CD4-positive, alpha-beta memory T cell (primary cell): ENCODE data around the gene NRXN3. TPM values are rescaled to one million over a fixed set of nuclear protein-coding genes. Genes with fewer than 3 reads are reported as not detected.

Experiments
- CTCF ChIA-PET: fragments of 350-600 bp; sonication (Branson Sonifier 250); formaldehyde crosslinking; loops from one replicate; lab custom pipeline; 2021; ENCODE audit warnings: inconsistent platforms; ENCODE audit not compliant: partially characterized antibody; lab: Charles Lee
- POLR2A ChIA-PET: fragments of 350-600 bp; sonication (Branson Sonifier 250); formaldehyde crosslinking; loops from one replicate; lab custom pipeline; 2021; ENCODE audit not compliant: partially characterized antibody; lab: Charles Lee
- DNase-seq, 5 donors: peaks; one replicate each; pipeline versions ENCODE4 v3.0.0 to v3.0.0-alpha.2; 2020 to 2022; ENCODE audit warnings: mixed read lengths in 1 of 5
- H3K27ac ChIP-seq: one replicate; pipeline ENCODE4 v1.7.0; 2013; ENCODE audit warnings: low read depth, low read length
- H3K27me3 ChIP-seq: 2 replicates; pipeline ENCODE4 v1.7.0; 2013; ENCODE audit warnings: mild to moderate bottlenecking, low read length, moderate library complexity; ENCODE audit not compliant: insufficient read depth
- H3K36me3 ChIP-seq: 2 replicates; pipeline ENCODE4 v1.7.0; 2013; ENCODE audit warnings: mild to moderate bottlenecking, low read length, moderate library complexity; ENCODE audit not compliant: insufficient read depth
- H3K4me1 ChIP-seq: 2 replicates; pipeline ENCODE4 v1.7.0; 2013; ENCODE audit warnings: mild to moderate bottlenecking, low read length, moderate library complexity; ENCODE audit not compliant: insufficient read depth
- H3K4me3 ChIP-seq, 2 donors: one replicate each; pipeline ENCODE4 v1.7.0; 2013; ENCODE audit warnings: low read length in 2 of 2, mild to moderate bottlenecking in 1 of 2
- H3K9me3 ChIP-seq, 2 donors: one replicate each; pipeline ENCODE4 v1.7.0; 2013; ENCODE audit warnings: low read length in 2 of 2, control low read depth in 1 of 2; ENCODE audit not compliant: control insufficient read depth in 1 of 2
- H3K27ac Mint-ChIP-seq, 7 donors: one replicate each; pipeline ENCODE4 v1.8.0; 2020 to 2021; ENCODE audit warnings: mixed read lengths in 7 of 7, mild to moderate bottlenecking in 6 of 7, inconsistent platforms in 3 of 7, moderate library complexity in 3 of 7
- H3K27me3 Mint-ChIP-seq, 2 donors: one replicate each; pipeline ENCODE4 v1.8.0; 2020 to 2021; ENCODE audit warnings: mixed read lengths in 2 of 2
- H3K36me3 Mint-ChIP-seq, 2 donors: one replicate each; pipeline ENCODE4 v1.8.0; 2020 to 2021; ENCODE audit warnings: mixed read lengths in 2 of 2, inconsistent platforms in 1 of 2, mild to moderate bottlenecking in 1 of 2
- H3K4me1 Mint-ChIP-seq, 4 donors: one replicate each; pipeline ENCODE4 v1.8.0; 2020 to 2021; ENCODE audit warnings: mixed read lengths in 4 of 4, mild to moderate bottlenecking in 1 of 4
- H3K4me3 Mint-ChIP-seq, 8 donors: one replicate each; pipeline ENCODE4 v1.8.0; 2020 to 2021; ENCODE audit warnings: mixed read lengths in 8 of 8, mild to moderate bottlenecking in 7 of 8, moderate library complexity in 6 of 8, inconsistent platforms in 3 of 8
- H3K9me3 Mint-ChIP-seq, 8 donors: one replicate each; pipeline ENCODE4 v1.8.0; 2020 to 2021; ENCODE audit warnings: mixed read lengths in 8 of 8, mild to moderate bottlenecking in 5 of 8, inconsistent platforms in 3 of 8, moderate library complexity in 1 of 8
- intact Hi-C: fragments of 100-400 bp; cut with micrococcal nuclease; formaldehyde crosslinking; loops from one replicate; pipeline ENCODE4 v1.15.1; 2023
- polyA plus RNA-seq, 2 donors: library from polyadenylated mRNA; unstranded; fragments of 300-500 nt; fragmentation: Illumina TruSeq; gene quantifications; one replicate each; pipeline ENCODE4 v1.2.3, GENCODE V29; 2021
- total RNA-seq, 2 experiments: library from RNA; stranded (reverse); gene quantifications; one replicate each; pipeline ENCODE4 v1.2.3, GENCODE V29; 2021

NRXN3 gene
- total and polyA plus RNA-seq, 4 experiments from 2014 or later: not detected

- Mint-ChIP-seq H3K36me3 (no peaks in the 10 kb centered on the region), H3K27ac (no peak overlapping the region), H3K4me1 (no peaks in the 10 kb centered on the region), H3K4me3 (no peak overlapping the region), H3K27me3 (no peaks in the 10 kb centered on the region), H3K9me3 (peaks cover 0 to 14% (median 6%) of the 10 kb centered on the region in 8 donors)
- intact Hi-C loops: no loop called here
- H3K36me3 ChIP-seq: no peaks in the 10 kb centered on the region
- no peak overlapping the region for H3K27ac ChIP-seq
- no peaks in the 10 kb centered on the region for H3K27me3 ChIP-seq
- no peaks in the 10 kb centered on the region for H3K9me3 ChIP-seq
- no peak overlapping the region for H3K4me3 ChIP-seq
- POLR2A ChIA-PET: no interaction called here
- H3K4me1 ChIP-seq: no peaks in the 10 kb centered on the region
- CTCF ChIA-PET: no interaction called here
- DNase-seq: no peak
Measured at GRCh38 chr14:79201564-79202207, 1031.5 kb downstream of the NRXN3 start.

- Histone ChIP-seq H3K36me3 (no peaks in the 10 kb centered on the region), H3K9me3 (no peaks in the 10 kb centered on the region), H3K4me1 (no peaks in the 10 kb centered on the region), H3K4me3 (no peak overlapping the region), H3K27ac (no peak overlapping the region), H3K27me3 (no peaks in the 10 kb centered on the region)
- Mint-ChIP-seq H3K27ac (no peak overlapping the region), H3K4me3 (no peak overlapping the region), H3K4me1 (no peaks in the 10 kb centered on the region), H3K9me3 (peaks cover 0 to 8% (median 2%) of the 10 kb centered on the region in 8 donors), H3K27me3 (no peaks in the 10 kb centered on the region), H3K36me3 (no peaks in the 10 kb centered on the region)
- ChIA-PET POLR2A (interaction anchor here (0.5 kb wide), 1 partner anchor 8 kb away, joined by 3 read pairs; no protein-coding TSS in a partner anchor), CTCF (no interaction called here)
- no peak for DNase-seq
- intact Hi-C loops: no loop called here
Measured at GRCh38 chr14:79204591-79204990, 1034.4 kb downstream of the NRXN3 start.

- Histone ChIP-seq H3K36me3 (no peaks in the 10 kb centered on the region), H3K27ac (no peak overlapping the region), H3K4me3 (no peak overlapping the region), H3K9me3 (no peaks in the 10 kb centered on the region), H3K4me1 (no peaks in the 10 kb centered on the region), H3K27me3 (no peaks in the 10 kb centered on the region)
- no peak for DNase-seq
- no peaks in the 10 kb centered on the region for H3K36me3 Mint-ChIP-seq
- no peaks in the 10 kb centered on the region for H3K4me1 Mint-ChIP-seq
- no peak overlapping the region for H3K27ac Mint-ChIP-seq
- no peaks in the 10 kb centered on the region for H3K27me3 Mint-ChIP-seq
- H3K9me3 Mint-ChIP-seq: peaks cover 0 to 3% (median 0%) of the 10 kb centered on the region in 8 donors
- H3K4me3 Mint-ChIP-seq: no peak overlapping the region
- ChIA-PET POLR2A (no interaction called here), CTCF (no interaction called here)
- intact Hi-C loops: no loop called here
Measured at GRCh38 chr14:79209418-79209817, 1039.2 kb downstream of the NRXN3 start.

GRCh38 chr14:79225815-79226214 lies 1055.6 kb downstream of the NRXN3 start:
- DNase-seq: no peak
- H3K36me3 ChIP-seq: no peaks in the 10 kb centered on the region
- peaks cover 5 to 24% (median 13%) of the 10 kb centered on the region in 8 donors for H3K9me3 Mint-ChIP-seq
- no peaks in the 10 kb centered on the region for H3K9me3 ChIP-seq
- H3K4me1 ChIP-seq: no peaks in the 10 kb centered on the region
- H3K4me3 Mint-ChIP-seq: no peak overlapping the region
- no peaks in the 10 kb centered on the region for H3K4me1 Mint-ChIP-seq
- POLR2A ChIA-PET: no interaction called here
- no peaks in the 10 kb centered on the region for H3K27me3 ChIP-seq
- H3K36me3 Mint-ChIP-seq: no peaks in the 10 kb centered on the region
- H3K27me3 Mint-ChIP-seq: peaks cover 0 to 2% of the 10 kb centered on the region in 2 donors
- intact Hi-C loops: no loop called here
- CTCF ChIA-PET: no interaction called here
- H3K4me3 ChIP-seq: no peak overlapping the region
- no peak overlapping the region for H3K27ac Mint-ChIP-seq
- H3K27ac ChIP-seq: no peak overlapping the region

- no peaks in the 10 kb centered on the region for H3K36me3 Mint-ChIP-seq
- DNase-seq: no peak
- no peak overlapping the region for H3K27ac Mint-ChIP-seq
- no peak overlapping the region for H3K4me3 ChIP-seq
- ChIA-PET POLR2A (no interaction called here), CTCF (no interaction called here)
- no peaks in the 10 kb centered on the region for H3K9me3 ChIP-seq
- no peaks in the 10 kb centered on the region for H3K27me3 ChIP-seq
- H3K9me3 Mint-ChIP-seq: peaks cover 0 to 18% (median 5%) of the 10 kb centered on the region in 8 donors
- no peak overlapping the region for H3K4me3 Mint-ChIP-seq
- H3K36me3 ChIP-seq: no peaks in the 10 kb centered on the region
- H3K27ac ChIP-seq: no peak overlapping the region
- H3K4me1 ChIP-seq: no peaks in the 10 kb centered on the region
- intact Hi-C loops: no loop called here
- no peaks in the 10 kb centered on the region for H3K4me1 Mint-ChIP-seq
- peaks cover 0 to 2% of the 10 kb centered on the region in 2 donors for H3K27me3 Mint-ChIP-seq
Measured at GRCh38 chr14:79229383-79229909, 1059.3 kb downstream of the NRXN3 start.

GRCh38 chr14:79242666-79243065 lies 1072.5 kb downstream of the NRXN3 start:
- intact Hi-C loops: no loop called here
- Mint-ChIP-seq H3K4me3 (no peak overlapping the region), H3K27ac (no peak overlapping the region), H3K36me3 (no peaks in the 10 kb centered on the region), H3K4me1 (no peaks in the 10 kb centered on the region), H3K27me3 (no peaks in the 10 kb centered on the region), H3K9me3 (peaks cover 0 to 9% (median 3%) of the 10 kb centered on the region in 8 donors)
- Histone ChIP-seq H3K9me3 (no peaks in the 10 kb centered on the region), H3K4me1 (no peaks in the 10 kb centered on the region), H3K36me3 (no peaks in the 10 kb centered on the region), H3K27me3 (no peaks in the 10 kb centered on the region), H3K27ac (no peak overlapping the region), H3K4me3 (no peak overlapping the region)
- DNase-seq: no peak
- CTCF ChIA-PET: no interaction called here
- POLR2A ChIA-PET: no interaction called here

GRCh38 chr14:79246173-79246572 lies 1076.0 kb downstream of the NRXN3 start:
- H3K36me3 Mint-ChIP-seq: no peaks in the 10 kb centered on the region
- peaks cover 0 to 7% (median 2%) of the 10 kb centered on the region in 8 donors for H3K9me3 Mint-ChIP-seq
- ChIA-PET POLR2A (no interaction called here), CTCF (no interaction called here)
- Histone ChIP-seq H3K4me3 (no peak overlapping the region), H3K36me3 (no peaks in the 10 kb centered on the region), H3K4me1 (no peaks in the 10 kb centered on the region), H3K27me3 (no peaks in the 10 kb centered on the region), H3K9me3 (no peaks in the 10 kb centered on the region), H3K27ac (no peak overlapping the region)
- H3K4me3 Mint-ChIP-seq: no peak overlapping the region
- H3K27me3 Mint-ChIP-seq: no peaks in the 10 kb centered on the region
- intact Hi-C loops: no loop called here
- no peak overlapping the region for H3K27ac Mint-ChIP-seq
- no peak for DNase-seq
- H3K4me1 Mint-ChIP-seq: no peaks in the 10 kb centered on the region
